GM12874 (cell line): ENCODE results near the gene SUCLG1.

Experiments
- TF ChIP-seq, protein P1 (sequence below): IDR thresholded peaks from 2 replicates; pipeline ENCODE4 v1.5.1; 2011; ENCODE audit warnings: low read depth, mild to moderate bottlenecking, control low read depth, low read length, moderate library complexity; ENCODE audit not compliant: insufficient read depth

The SUCLG1 gene

GRCh38 chr2:84388133-84388532, 70.9 kb downstream of the SUCLG1 start:
- TF ChIP-seq, protein P1, sequence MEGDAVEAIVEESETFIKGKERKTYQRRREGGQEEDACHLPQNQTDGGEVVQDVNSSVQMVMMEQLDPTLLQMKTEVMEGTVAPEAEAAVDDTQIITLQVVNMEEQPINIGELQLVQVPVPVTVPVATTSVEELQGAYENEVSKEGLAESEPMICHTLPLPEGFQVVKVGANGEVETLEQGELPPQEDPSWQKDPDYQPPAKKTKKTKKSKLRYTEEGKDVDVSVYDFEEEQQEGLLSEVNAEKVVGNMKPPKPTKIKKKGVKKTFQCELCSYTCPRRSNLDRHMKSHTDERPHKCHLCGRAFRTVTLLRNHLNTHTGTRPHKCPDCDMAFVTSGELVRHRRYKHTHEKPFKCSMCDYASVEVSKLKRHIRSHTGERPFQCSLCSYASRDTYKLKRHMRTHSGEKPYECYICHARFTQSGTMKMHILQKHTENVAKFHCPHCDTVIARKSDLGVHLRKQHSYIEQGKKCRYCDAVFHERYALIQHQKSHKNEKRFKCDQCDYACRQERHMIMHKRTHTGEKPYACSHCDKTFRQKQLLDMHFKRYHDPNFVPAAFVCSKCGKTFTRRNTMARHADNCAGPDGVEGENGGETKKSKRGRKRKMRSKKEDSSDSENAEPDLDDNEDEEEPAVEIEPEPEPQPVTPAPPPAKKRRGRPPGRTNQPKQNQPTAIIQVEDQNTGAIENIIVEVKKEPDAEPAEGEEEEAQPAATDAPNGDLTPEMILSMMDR, result no peak

GRCh38 chr2:84386336-84387040, 72.6 kb downstream of the SUCLG1 start:
- TF ChIP-seq, protein P1, result no peak

GRCh38 chr2:84383271-84383670, 75.8 kb downstream of the SUCLG1 start:
- TF ChIP-seq, protein P1, result no peak

DNA sequence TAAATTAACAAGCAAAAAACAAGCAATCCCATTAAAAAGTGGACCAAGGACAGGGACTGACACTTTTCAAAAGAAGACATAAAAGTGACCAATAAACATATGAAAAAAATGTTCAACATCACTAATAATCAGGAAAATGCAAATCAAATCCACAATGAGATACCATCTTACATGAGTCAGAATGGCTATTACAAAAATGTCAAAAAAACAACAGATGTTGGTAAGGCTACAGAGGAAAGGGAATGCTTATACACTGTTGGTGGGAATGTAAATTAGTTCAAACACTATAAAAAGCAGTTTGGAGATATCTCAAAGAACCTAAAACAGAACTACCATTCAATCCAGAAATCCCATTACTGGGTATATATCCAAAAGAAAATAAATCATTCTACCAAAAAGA, 78.2 kb downstream of the SUCLG1 start:
- TF ChIP-seq, protein P1, result no peak

DNA sequence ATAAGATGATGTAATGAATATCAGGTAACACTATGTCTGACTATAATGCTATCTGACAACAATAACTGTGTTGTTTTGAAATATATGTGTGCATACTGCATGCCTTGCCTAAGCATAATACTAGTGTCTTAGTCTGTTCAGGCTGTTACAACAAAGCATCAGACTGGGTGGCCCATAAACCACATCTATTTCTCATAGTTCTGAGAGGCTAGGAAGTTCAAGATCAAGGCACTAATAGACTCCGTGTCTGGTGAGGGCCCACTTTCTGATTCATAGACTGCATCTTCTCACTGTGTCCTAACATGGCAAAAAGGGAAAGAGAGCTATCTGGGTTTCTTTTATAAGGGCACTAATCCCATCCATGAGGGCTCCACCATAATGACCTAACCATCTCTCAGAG, 80.1 kb downstream of the SUCLG1 start:
- TF ChIP-seq, protein P1, result no peak

- TF ChIP-seq, protein P1, result no peak
Observed at GRCh38 chr2:84375020-84375419, 84.1 kb downstream of the SUCLG1 start.

DNA sequence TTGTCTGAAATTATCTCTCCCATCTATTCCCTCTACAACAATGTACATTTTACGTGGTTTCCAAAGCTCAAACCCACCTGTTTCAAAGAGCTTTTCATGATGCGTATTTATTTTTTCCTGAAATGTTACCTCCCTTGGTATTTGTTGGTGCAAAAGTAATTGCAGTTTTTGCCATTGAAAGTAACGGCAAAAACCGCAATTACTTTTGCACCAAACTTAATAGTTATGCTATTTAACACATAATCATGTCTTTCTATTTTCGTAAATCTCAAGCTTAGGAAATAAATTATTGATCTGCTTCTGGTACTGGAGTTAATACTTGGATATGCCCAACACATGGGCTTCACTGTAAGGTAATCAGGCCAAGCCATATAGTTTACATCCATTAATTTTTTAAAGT, 85.2 kb downstream of the SUCLG1 start:
- TF ChIP-seq, protein P1, result no peak
